Stomach (tissue), 4 donors: ENCODE results near the gene GOPC.

Experiments used
- EP300 ChIP-seq: sonication (generic); formaldehyde crosslinking; IDR thresholded peaks from one replicate; pipeline ENCODE4 v1.6.1; 2017; ENCODE audit warnings: antibody characterized with exemption
- POLR2A ChIP-seq, 4 donors: fragments of 450-650 bp; IDR thresholded peaks; one replicate each; pipeline ENCODE4 v1.6.1; 2016; ENCODE audit warnings: antibody characterized with exemption in 4 of 4, control low read depth in 2 of 4, mild to moderate bottlenecking in 1 of 4, moderate library complexity in 1 of 4
- POLR2AphosphoS5 ChIP-seq, 3 donors: sonication (generic); formaldehyde crosslinking; IDR thresholded peaks; one replicate each; pipeline ENCODE4 v1.6.1; 2016; ENCODE audit warnings: antibody characterized with exemption in 3 of 3
- TF ChIP-seq, protein P1 (sequence below), 7 experiments: fragments of 450-650 bp in 4 of 7; fragments of 200-600 bp in 3 of 7; sonication (generic) in 3 of 7; IDR thresholded peaks; one replicate each; pipeline ENCODE4 v1.5.1; 2016 to 2019; ENCODE audit warnings: antibody characterized with exemption in 7 of 7, control low read depth in 2 of 7, mild to moderate bottlenecking in 1 of 7

DNA sequence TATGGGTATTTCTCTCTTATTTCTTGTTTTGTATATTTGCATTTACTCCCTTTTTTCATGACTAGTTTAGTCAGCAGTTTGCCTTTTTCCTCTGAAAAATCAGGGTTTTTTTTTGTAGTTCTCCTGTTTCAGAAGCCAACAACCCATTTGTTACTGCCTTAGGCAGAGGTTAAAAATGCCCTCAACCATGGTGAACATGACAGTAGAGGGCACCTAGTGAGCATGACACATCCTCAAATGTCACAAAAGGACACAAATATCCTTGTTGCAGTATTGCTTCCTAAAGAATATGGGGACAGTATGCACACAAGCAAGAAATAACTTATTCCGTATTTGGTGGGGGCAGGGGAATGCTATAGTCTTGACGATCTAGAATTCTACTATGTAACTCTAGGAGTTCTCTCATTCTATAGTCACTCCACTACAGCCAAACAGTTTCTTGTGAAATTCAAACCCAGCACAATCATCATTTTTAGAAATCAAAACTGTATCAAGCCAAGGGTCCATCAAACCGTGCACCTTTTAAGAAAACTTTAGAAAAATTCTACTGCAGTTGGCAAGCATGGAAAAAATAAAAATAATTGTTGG lies 47.0 kb downstream of the GOPC start:
- no peak for TF ChIP-seq EP300
- TF ChIP-seq, protein P1, sequence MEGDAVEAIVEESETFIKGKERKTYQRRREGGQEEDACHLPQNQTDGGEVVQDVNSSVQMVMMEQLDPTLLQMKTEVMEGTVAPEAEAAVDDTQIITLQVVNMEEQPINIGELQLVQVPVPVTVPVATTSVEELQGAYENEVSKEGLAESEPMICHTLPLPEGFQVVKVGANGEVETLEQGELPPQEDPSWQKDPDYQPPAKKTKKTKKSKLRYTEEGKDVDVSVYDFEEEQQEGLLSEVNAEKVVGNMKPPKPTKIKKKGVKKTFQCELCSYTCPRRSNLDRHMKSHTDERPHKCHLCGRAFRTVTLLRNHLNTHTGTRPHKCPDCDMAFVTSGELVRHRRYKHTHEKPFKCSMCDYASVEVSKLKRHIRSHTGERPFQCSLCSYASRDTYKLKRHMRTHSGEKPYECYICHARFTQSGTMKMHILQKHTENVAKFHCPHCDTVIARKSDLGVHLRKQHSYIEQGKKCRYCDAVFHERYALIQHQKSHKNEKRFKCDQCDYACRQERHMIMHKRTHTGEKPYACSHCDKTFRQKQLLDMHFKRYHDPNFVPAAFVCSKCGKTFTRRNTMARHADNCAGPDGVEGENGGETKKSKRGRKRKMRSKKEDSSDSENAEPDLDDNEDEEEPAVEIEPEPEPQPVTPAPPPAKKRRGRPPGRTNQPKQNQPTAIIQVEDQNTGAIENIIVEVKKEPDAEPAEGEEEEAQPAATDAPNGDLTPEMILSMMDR (IDR thresholded peaks at IDR 0.05) = no peak
- no peak for TF ChIP-seq POLR2AphosphoS5 (IDR thresholded peaks at IDR 0.05)
- TF ChIP-seq POLR2A (IDR thresholded peaks at IDR 0.05) = no peak
